GM13976 (cell line): ENCODE measurements around the gene MAP2.

Experiments
- DNase-seq: peaks from one replicate; pipeline ENCODE4 v3.0.0; 2012; ENCODE audit warnings: low spot score
- in situ Hi-C: fragments of 300-500 bp; cut with MboI; formaldehyde crosslinking; loops from one replicate; pipeline ENCODE4 v1.12.0; 2022; ENCODE audit warnings: low sequenced_read_pairs, mixed read lengths, inconsistent platforms; ENCODE audit not compliant: unreplicated experiment
- TF ChIP-seq, protein P1 (sequence below): IDR thresholded peaks from 2 replicates; pipeline ENCODE4 v1.5.1; 2012; ENCODE audit warnings: borderline replicate concordance, mild to moderate bottlenecking; ENCODE audit not compliant: insufficient read depth; ENCODE audit errors: extremely low read depth, missing control alignments, control extremely low read depth

The MAP2 gene

DNA sequence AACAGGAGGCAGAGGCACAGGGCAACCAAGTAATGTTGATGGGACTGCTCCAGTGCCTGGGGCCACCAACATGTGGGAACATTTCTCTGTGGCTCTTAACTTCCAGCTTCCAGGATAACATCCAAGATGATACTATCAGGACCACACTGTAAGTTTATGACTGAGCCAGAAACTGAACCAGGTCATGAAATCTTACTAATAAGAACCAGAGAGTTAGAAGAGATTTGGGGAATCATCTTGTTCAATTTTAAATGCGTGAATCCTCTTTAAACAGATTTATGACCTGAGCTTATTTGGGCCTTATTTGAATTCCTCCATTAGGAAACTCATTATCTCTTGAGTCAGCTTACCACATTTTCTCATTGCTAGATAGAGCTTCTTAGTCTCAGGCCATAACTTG is 45.0 kb downstream of the MAP2 start:
- in situ Hi-C loops = no loop called here

GRCh38 chr2:209469481-209469880 is 45.6 kb downstream of the MAP2 start:
- TF ChIP-seq, protein P1, sequence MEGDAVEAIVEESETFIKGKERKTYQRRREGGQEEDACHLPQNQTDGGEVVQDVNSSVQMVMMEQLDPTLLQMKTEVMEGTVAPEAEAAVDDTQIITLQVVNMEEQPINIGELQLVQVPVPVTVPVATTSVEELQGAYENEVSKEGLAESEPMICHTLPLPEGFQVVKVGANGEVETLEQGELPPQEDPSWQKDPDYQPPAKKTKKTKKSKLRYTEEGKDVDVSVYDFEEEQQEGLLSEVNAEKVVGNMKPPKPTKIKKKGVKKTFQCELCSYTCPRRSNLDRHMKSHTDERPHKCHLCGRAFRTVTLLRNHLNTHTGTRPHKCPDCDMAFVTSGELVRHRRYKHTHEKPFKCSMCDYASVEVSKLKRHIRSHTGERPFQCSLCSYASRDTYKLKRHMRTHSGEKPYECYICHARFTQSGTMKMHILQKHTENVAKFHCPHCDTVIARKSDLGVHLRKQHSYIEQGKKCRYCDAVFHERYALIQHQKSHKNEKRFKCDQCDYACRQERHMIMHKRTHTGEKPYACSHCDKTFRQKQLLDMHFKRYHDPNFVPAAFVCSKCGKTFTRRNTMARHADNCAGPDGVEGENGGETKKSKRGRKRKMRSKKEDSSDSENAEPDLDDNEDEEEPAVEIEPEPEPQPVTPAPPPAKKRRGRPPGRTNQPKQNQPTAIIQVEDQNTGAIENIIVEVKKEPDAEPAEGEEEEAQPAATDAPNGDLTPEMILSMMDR = no peak
- in situ Hi-C loops = no loop called here

More for the DNA sequence above, 45.0 kb downstream of the MAP2 start:
- TF ChIP-seq, protein P1 = no peak
- DNase-seq = no peak

DNA sequence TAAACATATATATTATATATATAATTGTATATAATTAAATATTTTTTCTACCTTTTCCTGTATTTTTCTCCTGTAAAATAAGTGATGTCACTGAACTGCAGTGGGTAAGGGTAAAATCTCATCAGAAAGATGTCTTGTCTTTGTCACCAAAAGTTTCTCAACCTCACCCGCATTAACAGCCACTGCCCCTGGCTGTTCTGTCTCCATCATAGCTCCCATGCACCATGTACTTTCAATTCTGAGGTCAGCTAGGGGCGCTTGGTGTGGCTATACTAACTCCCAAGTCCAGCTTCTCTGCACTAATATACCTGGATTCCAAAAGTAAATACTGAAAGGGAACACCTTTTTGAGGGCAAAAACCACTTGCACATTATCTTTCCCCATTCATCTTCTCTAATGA is 46.6 kb downstream of the MAP2 start:
- DNase-seq = no peak
- in situ Hi-C loops = no loop called here
- TF ChIP-seq, protein P1 = no peak

More at GRCh38 chr2:209469481-209469880, 45.6 kb downstream of the MAP2 start:
- no peak for DNase-seq

DNA sequence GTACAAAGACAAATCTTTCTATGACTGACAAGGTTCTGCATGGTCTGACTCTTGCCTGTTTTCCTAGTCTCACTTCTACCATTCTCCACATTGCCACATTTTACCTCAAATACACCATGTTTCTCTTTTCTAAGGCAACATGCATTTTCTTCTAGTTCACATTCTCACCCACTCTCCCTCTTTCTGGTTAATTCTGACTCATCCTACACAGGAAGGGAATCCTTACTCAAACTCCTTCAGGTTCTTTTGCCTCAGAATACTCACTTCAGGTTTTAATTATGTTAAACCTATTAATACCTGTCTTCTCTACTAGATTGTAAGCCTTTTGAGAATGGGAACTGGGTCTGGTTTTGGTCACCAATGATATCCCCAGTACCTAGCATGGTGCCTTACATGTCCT is 47.2 kb downstream of the MAP2 start:
- in situ Hi-C loops = no loop called here
- no peak for DNase-seq

DNA sequence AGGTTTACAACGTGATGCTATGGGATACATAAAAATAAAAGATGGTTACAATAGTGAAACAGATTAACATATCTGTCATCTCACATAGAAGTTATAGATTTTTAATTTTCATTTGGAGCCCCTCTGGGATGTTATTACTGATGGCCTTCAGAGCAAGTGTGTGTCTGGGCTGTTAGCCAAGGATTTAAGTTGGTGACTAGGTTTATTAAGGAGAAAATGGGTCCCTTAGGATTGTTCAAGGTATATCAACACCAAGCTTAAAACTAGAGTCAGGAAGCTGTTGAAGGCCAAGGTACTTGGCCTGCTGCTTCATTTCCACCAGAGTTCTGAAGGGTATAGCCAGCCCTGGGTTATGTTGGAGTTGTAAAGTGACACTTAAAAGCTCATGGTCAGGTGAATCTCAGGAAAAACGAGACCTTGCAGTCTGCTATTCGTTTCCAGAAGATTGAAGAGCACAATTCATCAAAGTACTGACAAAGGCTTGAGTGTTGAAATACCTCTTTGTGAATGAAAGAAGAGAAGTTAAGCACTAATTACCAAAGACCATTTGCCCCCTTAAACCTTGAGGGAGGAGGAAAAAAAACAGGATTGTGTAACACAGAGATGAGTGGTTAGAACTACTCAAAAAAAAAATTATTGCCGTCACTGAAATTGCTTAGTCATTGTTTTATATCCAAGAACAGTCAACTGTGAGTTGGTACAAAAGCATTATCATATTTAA is 48.4 kb downstream of the MAP2 start:
- DNase-seq = no peak
- TF ChIP-seq, protein P1 = no peak
- in situ Hi-C loops = no loop called here

More for the DNA sequence above, 47.2 kb downstream of the MAP2 start:
- TF ChIP-seq, protein P1 = no peak

DNA sequence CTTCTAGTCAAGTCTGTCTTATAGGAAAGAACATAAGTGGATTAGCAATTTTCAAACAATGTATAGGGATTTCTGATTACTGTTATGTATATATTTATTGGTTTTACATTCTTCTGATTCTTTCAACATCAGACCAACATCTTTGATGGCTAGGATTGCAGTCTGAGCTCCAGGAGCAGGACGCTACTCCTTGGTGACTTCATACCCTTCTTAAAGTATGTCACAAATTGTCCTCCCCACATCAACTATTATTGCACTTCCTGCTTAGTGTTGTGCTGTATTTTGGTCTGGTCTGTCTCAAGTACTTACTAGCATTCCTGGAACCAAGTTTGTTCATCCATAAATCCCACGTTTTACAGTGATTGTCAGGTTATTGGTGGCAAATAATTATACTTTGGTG is 49.0 kb downstream of the MAP2 start:
- in situ Hi-C loops = no loop called here
- DNase-seq = no peak
- TF ChIP-seq, protein P1 = no peak
